PC-3 (cell line): Measurements from ENCODE around the gene LLGL2.

Source experiments
- CTCF ChIP-seq: fragments of 300-600 bp; sonication (generic); conservative IDR thresholded peaks from 2 replicates; pipeline ENCODE4 v1.5.1; 2017; ENCODE audit warnings: antibody characterized with exemption, low read depth, mild to moderate bottlenecking, low read length
- EZH2 ChIP-seq: fragments of 300-600 bp; sonication (generic); IDR thresholded peaks from one replicate; pipeline ENCODE4 v1.6.1; 2017; ENCODE audit warnings: antibody characterized with exemption, mild to moderate bottlenecking, low read length; ENCODE audit not compliant: unreplicated experiment
- EZH2phosphoT487 ChIP-seq: fragments of 300-600 bp; sonication (generic); IDR thresholded peaks from 2 replicates; pipeline ENCODE4 v1.6.1; 2018; ENCODE audit warnings: mild to moderate bottlenecking, antibody characterized with exemption, low read length, borderline replicate concordance

GRCh38 chr17:75607086-75607485 is 81.6 kb downstream of the LLGL2 start:
- no peak for TF ChIP-seq CTCF
- no peak for TF ChIP-seq EZH2
- no peak for TF ChIP-seq EZH2phosphoT487
